K562 (cell line): ENCODE results near the gene SLC29A3. TPM values are rescaled to one million over a fixed set of nuclear protein-coding genes. Genes with fewer than 3 reads are reported as not detected.

Experiments
- ATAC-seq: fragments of 200-7000 bp; cut with Tn5 transposase; 3 replicates; pipeline ENCODE4 v1.9.1; 2020; ENCODE audit warnings: moderate library complexity
- BruUV-seq: library from RNA; stranded (reverse); fragments of 400-500 nt; replicated peaks from 2 replicates; lab custom pipeline; 2021; lab: Mats Ljungman, UMichigan
- CTCF ChIA-PET: fragments of 300-600 bp; formaldehyde crosslinking; extraction: SDS; loops from one replicate; lab custom pipeline; 2021; ENCODE audit warnings: low intra/inter-chr PET ratio; lab: Yijun Ruan, JAX
- POLR2A ChIA-PET: fragments of 300-600, 350-650 bp; sonication (Branson Sonifier 250); formaldehyde crosslinking; extraction: SDS; loops from one replicate; lab custom pipeline; 2021; ENCODE audit warnings: antibody characterized with exemption, inconsistent platforms; lab: Yijun Ruan, JAX
- DNase-seq, 4 experiments: peaks; one replicate each; pipeline versions ENCODE4 v3.0.0 to v3.0.0-alpha.2; 2011 to 2018; ENCODE audit warnings: low spot score in 3 of 4, mixed read lengths in 3 of 4; ENCODE audit errors: extremely low read depth in 1 of 4
- FAIRE-seq: peaks from 2 replicates; lab custom pipeline; 2011; peaks lifted over from hg19 to GRCh38; lab: Jason Lieb, UNC
- H2AFZ ChIP-seq: 2 replicates; pipeline ENCODE4 v1.6.0; 2011; ENCODE audit warnings: low read depth, low read length, control low read depth, inconsistent platforms
- H3K27ac ChIP-seq: fragments of 200-600 bp; 3 replicates; pipeline ENCODE4 v1.8.0; 2011; ENCODE audit warnings: low read depth, mild to moderate bottlenecking, control low read depth, inconsistent platforms, low read length, moderate library complexity, mixed read lengths; ENCODE audit errors: extremely low read depth
- H3K27me3 ChIP-seq, 2 experiments: fragments of 300-600 bp in 1 of 2; 2 replicates in 1 of 2; 3 replicates in 1 of 2; pipeline versions ENCODE4 v1.6.0 to v1.8.0; 2011; ENCODE audit warnings: inconsistent platforms in 2 of 2, low read length in 2 of 2, mild to moderate bottlenecking in 1 of 2, mixed read lengths in 1 of 2, moderate library complexity in 1 of 2; ENCODE audit not compliant: control insufficient read depth in 2 of 2, insufficient read depth in 2 of 2
- H3K36me3 ChIP-seq: fragments of 300-600 bp; 3 replicates; pipeline ENCODE4 v1.8.0; 2011; ENCODE audit warnings: mild to moderate bottlenecking, low read length, inconsistent platforms; ENCODE audit not compliant: control insufficient read depth, insufficient read depth
- H3K4me1 ChIP-seq, 2 experiments: fragments of 200-600 bp in 1 of 2; replicated peaks in 1 of 2; 2 replicates in 1 of 2; 3 replicates in 1 of 2; pipeline versions ENCODE4 v1.5.1 to v1.8.0; 2011; ENCODE audit warnings: inconsistent platforms in 2 of 2, low read length in 2 of 2, mild to moderate bottlenecking in 1 of 2, mixed read lengths in 1 of 2, moderate library complexity in 1 of 2; ENCODE audit not compliant: control insufficient read depth in 2 of 2, insufficient read depth in 2 of 2
- H3K4me2 ChIP-seq: 2 replicates; pipeline ENCODE4 v1.6.1; 2011; ENCODE audit warnings: low read length, control low read depth, inconsistent platforms, mixed read lengths; ENCODE audit not compliant: insufficient read depth
- H3K4me3 ChIP-seq: fragments of 200-600 bp; sonication (generic), shearing (Covaris generic); 2 replicates; pipeline ENCODE4 v1.5.1; 2016; ENCODE audit warnings: control low read depth, inconsistent platforms
- H3K79me2 ChIP-seq: fragments of 200-600 bp; 3 replicates; pipeline ENCODE4 v1.8.0; 2011; ENCODE audit warnings: low read length, inconsistent platforms; ENCODE audit not compliant: control insufficient read depth, insufficient read depth
- H3K9ac ChIP-seq, 2 experiments: 2 replicates each; pipeline versions ENCODE4 v1.6.0 to v1.6.1; 2011; ENCODE audit warnings: low read depth in 2 of 2, low read length in 2 of 2, control low read depth in 1 of 2, inconsistent platforms in 1 of 2, mild to moderate bottlenecking in 1 of 2, mixed read lengths in 1 of 2; ENCODE audit not compliant: insufficient read depth in 1 of 2
- H3K9me1 ChIP-seq: one replicate; pipeline ENCODE4 v1.6.0; 2011; ENCODE audit warnings: inconsistent platforms, mild to moderate bottlenecking, low read length, moderate library complexity; ENCODE audit not compliant: control insufficient read depth, insufficient read depth
- H3K9me3 ChIP-seq: replicated peaks from 2 replicates; pipeline ENCODE4 v1.5.1; 2011; ENCODE audit warnings: low read depth, low read length, inconsistent platforms; ENCODE audit not compliant: control insufficient read depth, insufficient read depth
- H4K20me1 ChIP-seq: replicated peaks from 2 replicates; pipeline ENCODE4 v1.6.1; 2011; ENCODE audit warnings: low read length, inconsistent platforms, mixed read lengths; ENCODE audit not compliant: control insufficient read depth, insufficient read depth
- ERF ChIP-seq: fragments of 450-650 bp; formaldehyde crosslinking; IDR thresholded peaks from 2 replicates; pipeline ENCODE4 v1.4.0; 2020; ENCODE audit warnings: mild to moderate bottlenecking, mixed read lengths
- MXI1 ChIP-seq: IDR thresholded peaks from 2 replicates; pipeline ENCODE4 v1.6.1; 2011; ENCODE audit warnings: low read depth, mild to moderate bottlenecking, improper control_type of control experiment, low read length
- SAP30 ChIP-seq: fragments of 200-600 bp; sonication (generic); IDR thresholded peaks from 2 replicates; pipeline ENCODE4 v1.6.1; 2012; ENCODE audit warnings: borderline replicate concordance, low read depth, mild to moderate bottlenecking, moderate library complexity, low read length, control low read depth, inconsistent platforms; ENCODE audit not compliant: insufficient read depth, poor library complexity, severe bottlenecking
- SMARCA5 ChIP-seq: fragments of 450-650 bp; IDR thresholded peaks from 2 replicates; pipeline ENCODE4 v1.6.1; 2016
- TCFL5 ChIP-seq: fragments of 250-450 bp; sonication (Bioruptor Pico); conservative IDR thresholded peaks from 2 replicates; pipeline ENCODE4 v1.6.1; 2021; ENCODE audit warnings: mild to moderate bottlenecking, moderate library complexity, matching md5 sums
- TRIM24 ChIP-seq, 2 experiments: fragments of 450-650 bp; IDR thresholded peaks; 2 replicates each; pipeline ENCODE4 v1.6.1; 2016
- TRIM28 ChIP-seq: fragments of 450-650 bp; IDR thresholded peaks from 2 replicates; pipeline ENCODE4 v1.6.1; 2017
- ZNF174 ChIP-seq: fragments of 250-450 bp; sonication (Bioruptor Pico); IDR thresholded peaks from 2 replicates; pipeline ENCODE4 v1.4.0; 2020; ENCODE audit warnings: mild to moderate bottlenecking
- WGBS: fragments of 100-300 bp; shearing (Covaris generic); methylation state at CpG from one replicate; pipeline ENCODE4 v1.1.6; 2016; ENCODE audit warnings: low coverage, mixed read lengths; ENCODE audit not compliant: insufficient coverage; ENCODE audit errors: missing lambda C conversion rate; 5-methylcytosine and 5-hydroxymethylcytosine counted together
- in situ Hi-C: fragments of 300-500 bp; cut with MboI; formaldehyde crosslinking; loops from 4 replicates; pipeline ENCODE4 v1.15.0; 2018; ENCODE audit warnings: inconsistent platforms, mixed read lengths
- intact Hi-C: fragments of 100-400 bp; cut with micrococcal nuclease; formaldehyde crosslinking; loops from 2 replicates; pipeline ENCODE4 v1.14.2; 2022
- polyA plus RNA-seq, 8 experiments: library from polyadenylated mRNA; depleted of rRNA in 4 of 8; stranded (reverse) in 5 of 8; unstranded in 3 of 8; fragments of >200 nt; fragmentation: Nextera tagmentation in 2 of 8; fragmentation: Illumina TruSeq in 1 of 8; extraction: Ambion mirVana in 2 of 8; extraction: Trizol in 1 of 8; gene quantifications; 2 replicates each; pipeline versions ENCODE4 v1.2.1 to v1.2.3, GENCODE V29; 2011 to 2014; ENCODE audit warnings: inconsistent platforms in 1 of 8, missing spikeins in 1 of 8
- total RNA-seq, 7 experiments: library from RNA; depleted of rRNA in 6 of 7; stranded (reverse); fragments of >200 nt in 6 of 7; fragmentation: Illumina TruSeq in 2 of 7; extraction: Trizol in 2 of 7; gene quantifications; 2 replicates each; pipeline versions ENCODE4 v1.2.1 to v1.2.3, GENCODE V29; 2011 to 2021; ENCODE audit warnings: low replicate concordance in 1 of 7
- TF ChIP-seq, protein P1 (sequence below): sonication (generic); formaldehyde crosslinking; IDR thresholded peaks from 2 replicates; pipeline ENCODE4 v1.8.0; 2022; ENCODE audit warnings: missing genetic modification reagents, mild to moderate bottlenecking, borderline replicate concordance
- TF ChIP-seq, protein P2 (sequence below), 2 experiments: fragments of 200-800 bp in 1 of 2; sonication (Bioruptor generic) in 1 of 2; sonication (generic) in 1 of 2; formaldehyde crosslinking in 1 of 2; IDR thresholded peaks in 1 of 2; conservative IDR thresholded peaks in 1 of 2; 2 replicates each; pipeline versions ENCODE4 v1.5.0 to v1.6.1; 2016 to 2020; ENCODE audit warnings: missing compliant biosample characterization in 1 of 2, missing genetic modification characterization in 1 of 2, missing genetic modification reagents in 1 of 2
- TF ChIP-seq, protein P3 (sequence below): fragments of 450-650 bp; IDR thresholded peaks from 2 replicates; pipeline ENCODE4 v1.6.1; 2018; ENCODE audit not compliant: partially characterized antibody

SLC29A3 gene
- total and polyA plus RNA-seq, 9 of the 15 experiments (the other 6 are each of a cell fraction or from before 2014, with no cell fraction given), result 2.1 to 10.7 (median 4.6) TPM

DNA sequence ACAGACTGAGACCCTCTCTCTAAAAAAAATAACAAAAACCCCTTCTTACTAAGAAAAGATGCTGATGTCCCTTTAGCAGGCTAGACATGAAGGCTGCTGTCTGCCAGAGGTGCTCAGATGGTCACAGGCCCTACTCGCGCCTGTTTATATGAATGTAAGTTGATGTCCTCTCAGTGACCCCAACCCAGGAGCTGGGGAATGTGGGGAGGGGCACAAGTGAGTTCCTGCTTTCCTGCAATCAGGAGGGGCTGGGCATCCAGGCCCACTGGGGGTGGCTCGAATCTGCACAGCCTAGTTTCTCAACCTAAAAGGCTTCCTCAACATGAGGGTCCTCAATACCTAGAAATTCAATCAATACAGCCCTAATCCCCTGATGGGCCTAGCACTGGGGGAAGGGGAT is 12.1 kb upstream of the SLC29A3 start:
- DNase-seq (no peak), FAIRE-seq (no peak)
- Histone ChIP-seq H3K4me1 (no peaks in the 10 kb centered on the region), H3K4me3 (no peak overlapping the region), H3K36me3 (no peaks in the 10 kb centered on the region), H3K9ac (no peak overlapping the region), H3K27ac (no peak overlapping the region), H3K79me2 (no peaks in the 10 kb centered on the region), H4K20me1 (peaks cover 6% of the 10 kb centered on the region; the same call in 1 of the 2 replicates), H3K27me3 (peaks cover 0 to 36% of the 10 kb centered on the region in 2 experiments; a peak in 4 of 5 replicates), H3K9me1 (no peaks in the 10 kb centered on the region)
- CTCF ChIA-PET, result no interaction called here
- in situ Hi-C loops, result loop anchor here (25.0 kb wide), 1 partner anchor 1030 kb away; no protein-coding TSS in a partner anchor
- intact Hi-C loops, result no loop called here
- no TSS peak for BruUV-seq
- TF ChIP-seq MXI1 (no peak), ZNF174 (CRISPR knock-in tag) (no peak), SAP30 (no peak), TRIM28 (no peak), TCFL5 (CRISPR knock-in tag) (no peak), SMARCA5 (no peak), ERF (CRISPR knock-in tag) (no peak), TRIM24 (IDR thresholded peaks at IDR 0.05) (no peak)
- TF ChIP-seq, protein P1, sequence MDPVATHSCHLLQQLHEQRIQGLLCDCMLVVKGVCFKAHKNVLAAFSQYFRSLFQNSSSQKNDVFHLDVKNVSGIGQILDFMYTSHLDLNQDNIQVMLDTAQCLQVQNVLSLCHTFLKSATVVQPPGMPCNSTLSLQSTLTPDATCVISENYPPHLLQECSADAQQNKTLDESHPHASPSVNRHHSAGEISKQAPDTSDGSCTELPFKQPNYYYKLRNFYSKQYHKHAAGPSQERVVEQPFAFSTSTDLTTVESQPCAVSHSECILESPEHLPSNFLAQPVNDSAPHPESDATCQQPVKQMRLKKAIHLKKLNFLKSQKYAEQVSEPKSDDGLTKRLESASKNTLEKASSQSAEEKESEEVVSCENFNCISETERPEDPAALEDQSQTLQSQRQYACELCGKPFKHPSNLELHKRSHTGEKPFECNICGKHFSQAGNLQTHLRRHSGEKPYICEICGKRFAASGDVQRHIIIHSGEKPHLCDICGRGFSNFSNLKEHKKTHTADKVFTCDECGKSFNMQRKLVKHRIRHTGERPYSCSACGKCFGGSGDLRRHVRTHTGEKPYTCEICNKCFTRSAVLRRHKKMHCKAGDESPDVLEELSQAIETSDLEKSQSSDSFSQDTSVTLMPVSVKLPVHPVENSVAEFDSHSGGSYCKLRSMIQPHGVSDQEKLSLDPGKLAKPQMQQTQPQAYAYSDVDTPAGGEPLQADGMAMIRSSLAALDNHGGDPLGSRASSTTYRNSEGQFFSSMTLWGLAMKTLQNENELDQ (CRISPR knock-in tag), result no peak
- TF ChIP-seq, protein P2, sequence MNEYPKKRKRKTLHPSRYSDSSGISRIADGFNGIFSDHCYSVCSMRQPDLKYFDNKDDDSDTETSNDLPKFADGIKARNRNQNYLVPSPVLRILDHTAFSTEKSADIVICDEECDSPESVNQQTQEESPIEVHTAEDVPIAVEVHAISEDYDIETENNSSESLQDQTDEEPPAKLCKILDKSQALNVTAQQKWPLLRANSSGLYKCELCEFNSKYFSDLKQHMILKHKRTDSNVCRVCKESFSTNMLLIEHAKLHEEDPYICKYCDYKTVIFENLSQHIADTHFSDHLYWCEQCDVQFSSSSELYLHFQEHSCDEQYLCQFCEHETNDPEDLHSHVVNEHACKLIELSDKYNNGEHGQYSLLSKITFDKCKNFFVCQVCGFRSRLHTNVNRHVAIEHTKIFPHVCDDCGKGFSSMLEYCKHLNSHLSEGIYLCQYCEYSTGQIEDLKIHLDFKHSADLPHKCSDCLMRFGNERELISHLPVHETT (CRISPR knock-in tag; conservative IDR thresholded peaks at IDR 0.05 in 1 of 2, IDR thresholded peaks at IDR 0.05 in 1 of 2), result no peak
- TF ChIP-seq, protein P3, sequence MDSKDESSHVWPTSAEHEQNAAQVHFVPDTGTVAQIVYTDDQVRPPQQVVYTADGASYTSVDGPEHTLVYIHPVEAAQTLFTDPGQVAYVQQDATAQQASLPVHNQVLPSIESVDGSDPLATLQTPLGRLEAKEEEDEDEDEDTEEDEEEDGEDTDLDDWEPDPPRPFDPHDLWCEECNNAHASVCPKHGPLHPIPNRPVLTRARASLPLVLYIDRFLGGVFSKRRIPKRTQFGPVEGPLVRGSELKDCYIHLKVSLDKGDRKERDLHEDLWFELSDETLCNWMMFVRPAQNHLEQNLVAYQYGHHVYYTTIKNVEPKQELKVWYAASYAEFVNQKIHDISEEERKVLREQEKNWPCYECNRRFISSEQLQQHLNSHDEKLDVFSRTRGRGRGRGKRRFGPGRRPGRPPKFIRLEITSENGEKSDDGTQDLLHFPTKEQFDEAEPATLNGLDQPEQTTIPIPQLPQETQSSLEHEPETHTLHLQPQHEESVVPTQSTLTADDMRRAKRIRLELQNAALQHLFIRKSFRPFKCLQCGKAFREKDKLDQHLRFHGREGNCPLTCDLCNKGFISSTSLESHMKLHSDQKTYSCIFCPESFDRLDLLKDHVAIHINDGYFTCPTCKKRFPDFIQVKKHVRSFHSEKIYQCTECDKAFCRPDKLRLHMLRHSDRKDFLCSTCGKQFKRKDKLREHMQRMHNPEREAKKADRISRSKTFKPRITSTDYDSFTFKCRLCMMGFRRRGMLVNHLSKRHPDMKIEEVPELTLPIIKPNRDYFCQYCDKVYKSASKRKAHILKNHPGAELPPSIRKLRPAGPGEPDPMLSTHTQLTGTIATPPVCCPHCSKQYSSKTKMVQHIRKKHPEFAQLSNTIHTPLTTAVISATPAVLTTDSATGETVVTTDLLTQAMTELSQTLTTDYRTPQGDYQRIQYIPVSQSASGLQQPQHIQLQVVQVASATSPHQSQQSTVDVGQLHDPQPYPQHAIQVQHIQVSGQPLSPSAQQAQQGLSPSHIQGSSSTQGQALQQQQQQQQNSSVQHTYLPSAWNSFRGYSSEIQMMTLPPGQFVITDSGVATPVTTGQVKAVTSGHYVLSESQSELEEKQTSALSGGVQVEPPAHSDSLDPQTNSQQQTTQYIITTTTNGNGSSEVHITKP, result no peak
- TF ChIP-seq, all 486 proteins: peak for 0
- ATAC-seq, result no peak
- H3K9me3 ChIP-seq, result no peaks in the 10 kb centered on the region
- 9% methylated on average over 3 of the region's 3 CpGs for WGBS
- POLR2A ChIA-PET, result interaction anchor here (0.5 to 0.8 kb wide), 2 partner anchors 16 to 367 kb away, joined by 3 read pairs; no protein-coding TSS in a partner anchor
- no peak overlapping the region for H3K4me2 ChIP-seq
- no peak overlapping the region for H2AFZ ChIP-seq
